GM18519 (cell line): ENCODE results near the gene TEX13B.
A peak's percentile ranks its signal among the peaks of the same experiment; 100 is the strongest.
"Not testable (repeated sequence)": the region's sequence is repeated elsewhere in the genome, so short reads cannot be mapped to it uniquely, and the experiment has no call there.

Source experiments
- ATAC-seq: cut with Tn5 transposase; IDR thresholded peaks from one replicate; pipeline ENCODE4 v1.9.1; 2021; ENCODE audit warnings: mild to moderate bottlenecking, moderate library complexity; ENCODE audit not compliant: unreplicated experiment, low FRiP score

Gene TEX13B

GRCh38 chrX:107982356-107982755 is at the start of gene TEX13B:
TSS of gene TEX13B (minus strand) at chrX:107982370. CDS start at chrX:107982127, 243 bp downstream.
- ATAC-seq = no peak

- peak; percentile 90 for ATAC-seq
These were observed 48.0 kb upstream of the TEX13B start for GRCh38 chrX:108029928-108030711.

GRCh38 chrX:108028854-108029253 is 46.7 kb upstream of the TEX13B start:
- no peak for ATAC-seq

GRCh38 chrX:108025954-108026600 is 43.9 kb upstream of the TEX13B start:
- no peak for ATAC-seq

GRCh38 chrX:108025376-108025775 is 43.2 kb upstream of the TEX13B start:
- no peak for ATAC-seq

GRCh38 chrX:108022491-108023089 is 40.4 kb upstream of the TEX13B start:
- ATAC-seq = no peak

GRCh38 chrX:108020631-108021030 is 38.5 kb upstream of the TEX13B start:
- no peak for ATAC-seq

- ATAC-seq = no peak
These were observed 37.3 kb upstream of the TEX13B start for GRCh38 chrX:108019382-108019875.

- ATAC-seq = no peak
These were observed 36.6 kb upstream of the TEX13B start for GRCh38 chrX:108018656-108019381.

GRCh38 chrX:108001218-108001814 is 19.1 kb upstream of the TEX13B start:
- ATAC-seq = peak; percentile 88

GRCh38 chrX:108000751-108001150 is 18.6 kb upstream of the TEX13B start:
- no peak for ATAC-seq

- no peak for ATAC-seq
These were observed 14.0 kb upstream of the TEX13B start for GRCh38 chrX:107996124-107996523.

GRCh38 chrX:107985033-107985432 is 2.9 kb upstream of the TEX13B start:
- ATAC-seq = no peak

- no peak for ATAC-seq
These were observed 2.6 kb downstream of the TEX13B start for GRCh38 chrX:107979534-107979933.

GRCh38 chrX:107978707-107979307 is 3.4 kb downstream of the TEX13B start:
- no peak for ATAC-seq

- ATAC-seq = no peak
These were observed 4.1 kb downstream of the TEX13B start for GRCh38 chrX:107978071-107978470.

- no peak for ATAC-seq
These were observed 10.5 kb downstream of the TEX13B start for GRCh38 chrX:107971636-107972035.

- ATAC-seq = no peak
These were observed 12.1 kb downstream of the TEX13B start for GRCh38 chrX:107970073-107970472.

GRCh38 chrX:107968623-107969022 is 13.5 kb downstream of the TEX13B start:
- no peak for ATAC-seq

GRCh38 chrX:107955337-107955736 is 26.8 kb downstream of the TEX13B start:
- not testable (repeated sequence) for ATAC-seq
